Bladder microvascular endothelial cell (primary cell): Measurements from ENCODE around the gene CT45A9. TPM values are rescaled to one million over a fixed set of nuclear protein-coding genes. Genes with fewer than 3 reads are reported as not detected.

Experiments used
- total RNA-seq: library from RNA; depleted of rRNA; stranded (reverse); fragments of >200 nt; gene quantifications from 2 replicates; pipeline ENCODE4 v1.2.3, GENCODE V29; 2014

The CT45A9 gene
- not detected in 2 replicates for total RNA-seq

DNA sequence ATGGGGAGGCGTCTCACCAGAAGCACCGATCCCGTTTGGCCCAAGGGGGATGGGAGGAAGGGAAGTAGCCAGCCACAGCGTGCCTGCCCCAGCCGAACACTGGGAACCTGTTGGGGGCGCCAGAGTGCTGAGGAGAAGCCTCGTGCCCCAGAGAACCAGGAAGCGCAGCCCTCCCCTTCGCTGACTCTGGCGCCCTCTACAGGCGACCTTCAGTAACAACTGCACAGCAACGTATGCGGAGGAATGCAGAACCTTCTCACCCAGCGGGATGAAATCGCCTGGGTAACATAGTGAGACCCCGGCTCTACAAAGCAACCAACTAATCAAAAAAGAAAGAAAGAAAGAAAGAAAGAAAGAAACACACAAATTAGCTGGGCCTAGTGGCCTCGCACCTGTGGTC lies at the start of gene CT45A9:
Gene CT45A9 (minus strand): TSS at position 101 of the 400 bp plus-strand sequence. CDS start 3,751 bp downstream, outside the sequence.

GRCh38 chrX:135893294-135893817 lies 21.7 kb upstream of the CT45A9 start, which contains the start of the genes CT45A10 and SAGE1:
Gene CT45A10 (minus strand): TSS chrX:135893444. CDS start chrX:135885344, 8,100 bp downstream.
Gene SAGE1 (plus strand): TSS chrX:135893716. CDS start chrX:135896243, 2,527 bp downstream.

DNA sequence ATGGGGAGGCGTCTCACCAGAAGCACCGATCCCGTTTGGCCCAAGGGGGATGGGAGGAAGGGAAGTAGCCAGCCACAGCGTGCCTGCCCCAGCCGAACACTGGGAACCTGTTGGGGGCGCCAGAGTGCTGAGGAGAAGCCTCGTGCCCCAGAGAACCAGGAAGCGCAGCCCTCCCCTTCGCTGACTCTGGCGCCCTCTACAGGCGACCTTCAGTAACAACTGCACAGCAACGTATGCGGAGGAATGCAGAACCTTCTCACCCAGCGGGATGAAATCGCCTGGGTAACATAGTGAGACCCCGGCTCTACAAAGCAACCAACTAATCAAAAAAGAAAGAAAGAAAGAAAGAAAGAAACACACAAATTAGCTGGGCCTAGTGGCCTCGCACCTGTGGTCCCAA lies 17.2 kb downstream of the CT45A9 start, which contains the start of gene CT45A8:
Gene CT45A8 (minus strand): TSS at position 101 of the 400 bp plus-strand sequence. CDS start 3,755 bp downstream, outside the sequence.

GRCh38 chrX:135837180-135837579 lies 34.4 kb downstream of the CT45A9 start, which contains the start of gene CT45A7:
Gene CT45A7 (minus strand): TSS chrX:135837280. CDS start chrX:135833533, 3,747 bp downstream.

DNA sequence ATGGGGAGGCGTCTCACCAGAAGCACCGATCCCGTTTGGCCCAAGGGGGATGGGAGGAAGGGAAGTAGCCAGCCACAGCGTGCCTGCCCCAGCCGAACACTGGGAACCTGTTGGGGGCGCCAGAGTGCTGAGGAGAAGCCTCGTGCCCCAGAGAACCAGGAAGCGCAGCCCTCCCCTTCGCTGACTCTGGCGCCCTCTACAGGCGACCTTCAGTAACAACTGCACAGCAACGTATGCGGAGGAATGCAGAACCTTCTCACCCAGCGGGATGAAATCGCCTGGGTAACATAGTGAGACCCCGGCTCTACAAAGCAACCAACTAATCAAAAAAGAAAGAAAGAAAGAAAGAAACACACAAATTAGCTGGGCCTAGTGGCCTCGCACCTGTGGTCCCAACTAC lies 51.7 kb downstream of the CT45A9 start, which contains the start of gene CT45A2:
Gene CT45A2 (minus strand): TSS at position 101 of the 400 bp plus-strand sequence. CDS start 3,747 bp downstream, outside the sequence.

Other genes starting within 250 kb of the CT45A9 start
- not detected in 2 replicates for gene CT45A1, start 158.2 kb downstream of the CT45A9 start, total RNA-seq
- not detected in 2 replicates for gene CT45A3, start 103.6 kb downstream of the CT45A9 start, total RNA-seq
- gene CT45A5, start 86.3 kb downstream of the CT45A9 start, total RNA-seq, result not detected in 2 replicates
- not detected in 2 replicates for gene CT45A6, start 69.0 kb downstream of the CT45A9 start, total RNA-seq
- not detected in 2 replicates for gene CT45A2, start 51.8 kb downstream of the CT45A9 start, total RNA-seq
- gene CT45A7, start 34.5 kb downstream of the CT45A9 start, total RNA-seq, result not detected in 2 replicates
- gene CT45A8, start 17.3 kb downstream of the CT45A9 start, total RNA-seq, result not detected in 2 replicates
- gene CT45A10, start 21.6 kb upstream of the CT45A9 start, total RNA-seq, result not detected in 2 replicates
- gene SAGE1, start 21.9 kb upstream of the CT45A9 start, total RNA-seq, result not detected in 2 replicates
- gene MMGT1, start 102.2 kb upstream of the CT45A9 start, total RNA-seq, result 5.0 and 9.8 TPM in 2 replicates
- gene SLC9A6, start 113.6 kb upstream of the CT45A9 start, total RNA-seq, result 10.2 and 15.9 TPM in 2 replicates